NT2/D1 (cell line): ENCODE data around the gene BMPR1B.

ENCODE experiments used
- SUZ12 ChIP-seq: IDR thresholded peaks from 2 replicates; pipeline ENCODE4 v1.6.1; 2011; ENCODE audit not compliant: insufficient read length, insufficient read depth; ENCODE audit errors: extremely low read depth
- YY1 ChIP-seq: IDR thresholded peaks from 2 replicates; pipeline ENCODE4 v1.6.1; 2011; ENCODE audit not compliant: insufficient read length, insufficient read depth
- ZNF274 ChIP-seq: IDR thresholded peaks from 2 replicates; pipeline ENCODE4 v1.6.1; 2011; ENCODE audit warnings: mild to moderate bottlenecking, low read depth, low read length

DNA sequence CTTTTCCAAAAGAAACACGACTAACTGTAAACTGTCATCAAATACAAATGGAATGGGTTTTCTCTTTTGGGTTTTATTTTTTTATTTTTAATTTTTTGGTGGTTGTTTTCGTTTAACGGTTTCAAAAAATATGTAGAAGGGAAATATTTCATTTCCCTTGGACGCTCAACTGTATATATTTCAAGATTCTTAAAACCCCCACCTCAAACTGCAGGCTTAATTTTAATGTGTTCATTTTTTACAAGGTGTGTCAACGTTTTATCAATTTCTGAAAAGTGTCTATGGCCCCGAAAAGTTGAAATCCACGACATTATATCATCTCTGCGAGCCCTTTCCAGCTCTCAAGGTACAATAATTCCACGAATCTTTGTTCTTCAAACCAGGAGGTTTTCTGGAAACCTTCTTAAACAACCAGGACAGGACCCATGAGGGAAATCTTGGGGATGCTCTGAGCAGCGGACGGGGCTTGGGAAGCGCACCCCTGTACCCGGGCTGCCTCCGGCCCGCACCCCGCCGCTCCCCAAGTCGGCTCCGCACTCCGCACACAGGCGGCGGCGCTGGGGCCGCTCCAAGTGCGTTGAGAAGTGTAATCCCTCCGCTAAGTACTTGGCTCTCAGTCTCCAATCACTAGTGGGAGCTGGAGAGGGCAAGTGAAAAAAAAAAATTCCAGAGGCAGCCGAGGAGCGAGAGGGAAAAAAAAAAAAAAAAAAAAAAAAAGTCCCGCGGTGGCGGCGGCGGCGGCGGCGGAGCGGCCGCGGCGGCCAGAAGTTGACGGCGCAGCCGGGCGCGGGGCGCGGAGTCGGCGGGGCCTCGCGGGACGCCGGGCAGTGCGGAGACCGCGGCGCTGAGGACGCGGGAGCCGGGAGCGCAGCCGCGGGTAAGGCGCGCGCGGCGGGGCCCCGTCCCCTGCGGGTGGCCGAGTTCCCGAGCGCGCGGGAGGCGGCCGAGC lies at the start of gene BMPR1B:
- TF ChIP-seq ZNF274, result no peak
- no peak for TF ChIP-seq YY1
- no peak for TF ChIP-seq SUZ12
